ENCODE results near the gene EGFR.

DNA sequence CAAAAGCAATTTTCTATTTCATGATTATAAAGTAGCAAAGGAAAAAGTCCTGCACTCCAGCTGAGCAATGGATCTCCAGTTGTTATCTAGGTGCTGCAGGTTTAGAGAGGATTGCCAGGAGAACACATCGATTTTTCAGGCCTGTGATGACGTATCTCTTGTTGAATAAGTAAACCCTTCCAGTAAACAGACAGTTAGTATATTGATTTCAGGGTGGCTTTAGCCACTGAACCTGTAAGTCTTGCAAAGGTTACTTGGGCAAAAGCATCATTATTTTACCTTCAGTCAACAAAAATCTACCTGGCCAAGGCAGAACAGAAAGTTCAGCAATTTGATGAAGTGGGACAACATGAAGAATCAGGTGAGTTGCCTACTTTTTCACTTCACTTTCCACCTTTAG lies 12.3 kb downstream of the EGFR start:
- TF ChIP-seq, protein P1, sequence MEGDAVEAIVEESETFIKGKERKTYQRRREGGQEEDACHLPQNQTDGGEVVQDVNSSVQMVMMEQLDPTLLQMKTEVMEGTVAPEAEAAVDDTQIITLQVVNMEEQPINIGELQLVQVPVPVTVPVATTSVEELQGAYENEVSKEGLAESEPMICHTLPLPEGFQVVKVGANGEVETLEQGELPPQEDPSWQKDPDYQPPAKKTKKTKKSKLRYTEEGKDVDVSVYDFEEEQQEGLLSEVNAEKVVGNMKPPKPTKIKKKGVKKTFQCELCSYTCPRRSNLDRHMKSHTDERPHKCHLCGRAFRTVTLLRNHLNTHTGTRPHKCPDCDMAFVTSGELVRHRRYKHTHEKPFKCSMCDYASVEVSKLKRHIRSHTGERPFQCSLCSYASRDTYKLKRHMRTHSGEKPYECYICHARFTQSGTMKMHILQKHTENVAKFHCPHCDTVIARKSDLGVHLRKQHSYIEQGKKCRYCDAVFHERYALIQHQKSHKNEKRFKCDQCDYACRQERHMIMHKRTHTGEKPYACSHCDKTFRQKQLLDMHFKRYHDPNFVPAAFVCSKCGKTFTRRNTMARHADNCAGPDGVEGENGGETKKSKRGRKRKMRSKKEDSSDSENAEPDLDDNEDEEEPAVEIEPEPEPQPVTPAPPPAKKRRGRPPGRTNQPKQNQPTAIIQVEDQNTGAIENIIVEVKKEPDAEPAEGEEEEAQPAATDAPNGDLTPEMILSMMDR (IDR thresholded peaks at IDR 0.05) = no peak
- TF ChIP-seq POLR2A (IDR thresholded peaks at IDR 0.05) = no peak
- TF ChIP-seq POLR2AphosphoS5 (IDR thresholded peaks at IDR 0.05) = no peak

All from breast epithelium (tissue), 3 donors.